BE2C (cell line): ENCODE results near the gene TP63.

Experiments
- DNase-seq: peaks from one replicate; pipeline ENCODE4 v3.0.0-alpha.2; 2020
- H3K27me3 ChIP-seq: fragments of 250-450 bp; sonication (Bioruptor Pico); 2 replicates; pipeline ENCODE4 v1.5.1; 2020; ENCODE audit warnings: mild to moderate bottlenecking
- H3K36me3 ChIP-seq: fragments of 250-450 bp; sonication (Bioruptor Pico); 2 replicates; pipeline ENCODE4 v1.5.1; 2020; ENCODE audit warnings: mild to moderate bottlenecking
- H3K4me1 ChIP-seq: fragments of 250-450 bp; sonication (Bioruptor Pico); 2 replicates; pipeline ENCODE4 v1.5.1; 2020
- H3K4me3 ChIP-seq: 2 replicates; pipeline ENCODE4 v1.5.1; 2011; ENCODE audit warnings: low read depth, low read length
- H3K9me3 ChIP-seq: fragments of 250-450 bp; sonication (Bioruptor Pico); 2 replicates; pipeline ENCODE4 v1.5.1; 2020
- TF ChIP-seq, protein P1 (sequence below): IDR thresholded peaks from 2 replicates; pipeline ENCODE4 v1.5.1; 2012; ENCODE audit warnings: mild to moderate bottlenecking, low read depth, low read length

TP63 gene

GRCh38 chr3:189726277-189726676 lies 95.1 kb downstream of the TP63 start:
- Histone ChIP-seq H3K27me3 (no peaks in the 10 kb centered on the region), H3K36me3 (no peaks in the 10 kb centered on the region), H3K4me3 (no peak overlapping the region), H3K4me1 (no peaks in the 10 kb centered on the region), H3K9me3 (no peaks in the 10 kb centered on the region)
- TF ChIP-seq, protein P1, sequence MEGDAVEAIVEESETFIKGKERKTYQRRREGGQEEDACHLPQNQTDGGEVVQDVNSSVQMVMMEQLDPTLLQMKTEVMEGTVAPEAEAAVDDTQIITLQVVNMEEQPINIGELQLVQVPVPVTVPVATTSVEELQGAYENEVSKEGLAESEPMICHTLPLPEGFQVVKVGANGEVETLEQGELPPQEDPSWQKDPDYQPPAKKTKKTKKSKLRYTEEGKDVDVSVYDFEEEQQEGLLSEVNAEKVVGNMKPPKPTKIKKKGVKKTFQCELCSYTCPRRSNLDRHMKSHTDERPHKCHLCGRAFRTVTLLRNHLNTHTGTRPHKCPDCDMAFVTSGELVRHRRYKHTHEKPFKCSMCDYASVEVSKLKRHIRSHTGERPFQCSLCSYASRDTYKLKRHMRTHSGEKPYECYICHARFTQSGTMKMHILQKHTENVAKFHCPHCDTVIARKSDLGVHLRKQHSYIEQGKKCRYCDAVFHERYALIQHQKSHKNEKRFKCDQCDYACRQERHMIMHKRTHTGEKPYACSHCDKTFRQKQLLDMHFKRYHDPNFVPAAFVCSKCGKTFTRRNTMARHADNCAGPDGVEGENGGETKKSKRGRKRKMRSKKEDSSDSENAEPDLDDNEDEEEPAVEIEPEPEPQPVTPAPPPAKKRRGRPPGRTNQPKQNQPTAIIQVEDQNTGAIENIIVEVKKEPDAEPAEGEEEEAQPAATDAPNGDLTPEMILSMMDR = no peak
- DNase-seq = no peak

DNA sequence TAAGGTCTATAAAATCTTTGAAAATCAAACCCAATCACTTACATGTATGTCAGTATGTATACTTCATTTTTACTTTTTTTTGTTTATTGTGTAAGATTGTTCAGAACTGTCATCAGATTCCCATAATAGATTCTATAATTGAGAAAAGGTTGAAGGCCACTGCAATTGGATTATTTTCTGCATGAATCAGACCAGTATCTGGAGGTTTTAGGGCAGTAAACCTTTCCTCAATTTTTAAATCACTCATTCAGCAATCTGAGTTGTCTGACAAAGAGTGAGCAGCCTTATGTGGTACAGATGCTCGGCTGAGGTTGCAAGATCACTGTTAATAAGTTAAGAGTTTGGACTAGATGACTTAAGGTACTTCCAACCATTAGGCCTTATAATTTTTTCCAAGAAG lies 96.0 kb downstream of the TP63 start:
- TF ChIP-seq, protein P1 = no peak
- no peaks in the 10 kb centered on the region for H3K9me3 ChIP-seq

DNA sequence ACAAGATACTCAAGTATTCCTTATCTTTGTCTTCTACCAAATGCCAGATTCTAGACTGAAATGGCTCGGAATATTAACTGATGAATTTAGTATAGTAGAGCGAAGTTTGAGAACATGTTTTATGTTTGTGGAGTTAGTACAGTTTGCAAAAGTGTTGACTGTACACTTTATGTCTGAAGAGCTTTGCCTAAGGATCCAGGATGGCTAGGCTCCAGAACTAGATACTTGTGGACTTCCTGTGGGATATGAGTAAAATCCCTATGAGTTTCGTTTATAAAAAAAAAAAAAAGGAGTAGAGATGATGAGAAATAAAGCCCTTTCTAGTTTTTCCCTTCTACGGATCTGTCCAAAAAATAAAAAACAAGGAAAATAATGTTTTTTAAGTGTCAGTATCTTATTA lies 96.7 kb downstream of the TP63 start:
- H3K4me3 ChIP-seq = no peak overlapping the region
- TF ChIP-seq, protein P1 = no peak
- DNase-seq = no peak

More for the DNA sequence above, 96.0 kb downstream of the TP63 start:
- no peak overlapping the region for H3K4me3 ChIP-seq
- H3K36me3 ChIP-seq = no peaks in the 10 kb centered on the region
- H3K27me3 ChIP-seq = no peaks in the 10 kb centered on the region
- no peaks in the 10 kb centered on the region for H3K4me1 ChIP-seq
- DNase-seq = no peak

GRCh38 chr3:189728915-189729314 lies 97.7 kb downstream of the TP63 start:
- Histone ChIP-seq H3K36me3 (no peaks in the 10 kb centered on the region), H3K4me3 (no peak overlapping the region), H3K27me3 (no peaks in the 10 kb centered on the region), H3K9me3 (no peaks in the 10 kb centered on the region), H3K4me1 (no peaks in the 10 kb centered on the region)
- TF ChIP-seq, protein P1 = no peak
- no peak for DNase-seq

More for the DNA sequence above, 96.7 kb downstream of the TP63 start:
- Histone ChIP-seq H3K36me3 (no peaks in the 10 kb centered on the region), H3K9me3 (no peaks in the 10 kb centered on the region), H3K27me3 (no peaks in the 10 kb centered on the region), H3K4me1 (no peaks in the 10 kb centered on the region)

- no peaks in the 10 kb centered on the region; the same call in 1 of the 2 replicates for H3K9me3 ChIP-seq
- no peaks in the 10 kb centered on the region for H3K4me1 ChIP-seq
- TF ChIP-seq, protein P1 = no peak
- no peak for DNase-seq
- H3K4me3 ChIP-seq = no peak overlapping the region
- no peaks in the 10 kb centered on the region for H3K36me3 ChIP-seq
- no peaks in the 10 kb centered on the region for H3K27me3 ChIP-seq
These were observed 102.9 kb downstream of the TP63 start for GRCh38 chr3:189734061-189734460.

DNA sequence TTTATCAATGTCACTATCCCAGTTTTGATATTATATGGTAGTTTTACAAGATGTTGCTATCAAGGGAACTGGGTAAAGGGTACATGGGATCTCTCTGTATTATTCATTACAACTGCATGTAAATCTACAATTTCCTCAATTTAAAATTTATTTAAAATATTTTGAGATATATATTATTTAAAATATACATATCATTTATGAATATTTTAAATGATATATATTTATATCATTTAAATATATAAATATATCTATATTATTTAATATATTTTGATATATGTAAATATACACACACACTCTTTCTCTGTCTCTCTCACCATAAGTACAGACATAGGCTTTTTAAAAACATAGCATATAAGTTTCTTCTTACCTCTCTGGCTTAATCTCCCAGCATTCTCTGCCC lies 104.7 kb downstream of the TP63 start:
- no peaks in the 10 kb centered on the region; the same call in 1 of the 2 replicates for H3K9me3 ChIP-seq
- TF ChIP-seq, protein P1 = no peak

More for the DNA sequence above, 104.7 kb downstream of the TP63 start:
- Histone ChIP-seq H3K36me3 (no peaks in the 10 kb centered on the region), H3K4me3 (no peak overlapping the region), H3K4me1 (no peaks in the 10 kb centered on the region), H3K27me3 (no peaks in the 10 kb centered on the region)
- no peak for DNase-seq
